ENCODE measurements around the gene LRRC8E.

Gene LRRC8E

GRCh38 chr19:7924241-7924640, 35.9 kb downstream of the LRRC8E start:
- Histone ChIP-seq H3K4me1 (ENCODE audit: control insufficient read depth in 1 of 2, insufficient read depth in 2 of 2, low read length in 2 of 2) (peaks cover 12 to 17% of the 10 kb centered on the region in 2 experiments), H3K18ac (ENCODE audit: low read length) (no peak overlapping the region), H3K14ac (ENCODE audit: low read length) (no peak overlapping the region), H3K4ac (ENCODE audit: low read depth, low read length) (no peak overlapping the region), H3K27ac (ENCODE audit: low read depth, low read length) (no peak overlapping the region), H3K23ac (ENCODE audit: low read length) (no peak overlapping the region), H3K27me3 (ENCODE audit: insufficient read depth, low read length) (no peaks in the 10 kb centered on the region), H4K12ac (ENCODE audit: low read depth, low read length) (no peak overlapping the region), H3K79me2 (ENCODE audit: control insufficient read depth, insufficient read depth, low read length, poor library complexity) (peaks cover 2% of the 10 kb centered on the region), H2AK5ac (ENCODE audit: low read length) (no peak overlapping the region), H4K8ac (ENCODE audit: low read depth, low read length) (no peak overlapping the region), H2BK12ac (ENCODE audit: low read length) (no peak overlapping the region), H3K9ac (ENCODE audit: low read length) (no peak overlapping the region), H3K9me3 (ENCODE audit: insufficient read depth, low read depth, low read length) (no peaks in the 10 kb centered on the region), H3K4me2 (ENCODE audit: low read length) (no peak overlapping the region), H2BK5ac (ENCODE audit: low read depth, low read length, poor library complexity) (no peak overlapping the region), H2BK120ac (ENCODE audit: insufficient read depth, low read length, poor library complexity) (no peak overlapping the region), H2AFZ (ENCODE audit: insufficient read depth, low read length, poor library complexity) (no peak overlapping the region), H3K79me1 (ENCODE audit: low read length) (peaks cover 4% of the 10 kb centered on the region), H3K4me3 (ENCODE audit: low read depth, low read length) (no peak overlapping the region), H4K91ac (ENCODE audit: low read depth, low read length) (no peak overlapping the region), H3K36me3 (ENCODE audit: control insufficient read depth in 1 of 2, insufficient read depth in 2 of 2, low read length in 2 of 2) (peaks cover 24 to 25% of the 10 kb centered on the region in 2 experiments)
- DNase-seq, result no peak
- no CpG with 5 or more reads among the region's 12 CpGs for WGBS (ENCODE audit: extremely low coverage, insufficient coverage, insufficient read length)

DNA sequence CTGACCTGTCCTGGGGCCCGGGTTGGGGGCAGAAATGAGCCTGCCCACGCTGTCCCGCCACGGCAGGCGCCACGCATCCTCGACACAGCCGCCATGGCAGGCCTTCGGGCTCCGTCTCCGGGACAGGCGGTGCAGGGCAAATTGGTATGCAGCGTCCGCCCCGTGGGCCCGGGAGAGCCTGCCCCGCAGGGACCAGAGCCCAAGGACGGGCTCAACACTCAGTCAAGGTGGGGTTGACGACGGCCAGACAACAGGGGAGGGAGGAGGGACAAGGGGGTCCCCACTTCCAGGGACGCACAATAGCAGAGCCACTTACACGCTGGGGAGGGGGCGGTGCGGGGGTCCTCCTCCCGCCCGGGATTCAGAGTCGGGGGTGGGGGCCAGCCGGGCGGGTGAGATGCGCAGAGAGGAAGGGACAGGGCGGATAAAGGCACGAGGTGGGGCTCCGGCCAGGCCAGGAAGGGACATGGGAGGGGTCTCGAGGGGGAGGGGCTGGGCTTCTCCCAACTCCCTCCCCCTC, 36.4 kb downstream of the LRRC8E start:
- no peak overlapping the region for H2BK12ac ChIP-seq (ENCODE audit: low read length)
- peaks cover 2% of the 10 kb centered on the region for H3K79me2 ChIP-seq (ENCODE audit: control insufficient read depth, insufficient read depth, low read length, poor library complexity)
- H3K4me3 ChIP-seq (ENCODE audit: low read depth, low read length), result no peak overlapping the region
- H2AK5ac ChIP-seq (ENCODE audit: low read length), result no peak overlapping the region
- H3K14ac ChIP-seq (ENCODE audit: low read length), result no peak overlapping the region
- H4K8ac ChIP-seq (ENCODE audit: low read depth, low read length), result peak overlapping the region; percentile 21
- no CpG with 5 or more reads among the region's 34 CpGs for WGBS (ENCODE audit: extremely low coverage, insufficient coverage, insufficient read length)
- H3K4me2 ChIP-seq (ENCODE audit: low read length), result peak overlapping the region; percentile 63
- H2BK5ac ChIP-seq (ENCODE audit: low read depth, low read length, poor library complexity), result no peak overlapping the region
- peaks cover 24 to 25% of the 10 kb centered on the region in 2 experiments for H3K36me3 ChIP-seq (ENCODE audit: control insufficient read depth in 1 of 2, insufficient read depth in 2 of 2, low read length in 2 of 2)
- no peak overlapping the region for H4K12ac ChIP-seq (ENCODE audit: low read depth, low read length)
- H2BK120ac ChIP-seq (ENCODE audit: insufficient read depth, low read length, poor library complexity), result no peak overlapping the region
- no peak overlapping the region for H3K4ac ChIP-seq (ENCODE audit: low read depth, low read length)
- peak overlapping the region; percentile 10 for H3K18ac ChIP-seq (ENCODE audit: low read length)
- no peak overlapping the region for H2AFZ ChIP-seq (ENCODE audit: insufficient read depth, low read length, poor library complexity)
- no peak overlapping the region for H3K27ac ChIP-seq (ENCODE audit: low read depth, low read length)
- H3K4me1 ChIP-seq (ENCODE audit: control insufficient read depth in 1 of 2, insufficient read depth in 2 of 2, low read length in 2 of 2), result peaks cover 10 to 17% of the 10 kb centered on the region in 2 experiments
- DNase-seq, result no peak
- peaks cover 4% of the 10 kb centered on the region for H3K79me1 ChIP-seq (ENCODE audit: low read length)
- no peak overlapping the region for H4K91ac ChIP-seq (ENCODE audit: low read depth, low read length)
- H3K23ac ChIP-seq (ENCODE audit: low read length), result no peak overlapping the region
- no peak overlapping the region for H3K9ac ChIP-seq (ENCODE audit: low read length)
- no peaks in the 10 kb centered on the region for H3K9me3 ChIP-seq (ENCODE audit: insufficient read depth, low read depth, low read length)
- H3K27me3 ChIP-seq (ENCODE audit: insufficient read depth, low read length), result no peaks in the 10 kb centered on the region

- Histone ChIP-seq H3K9ac (ENCODE audit: low read length) (peak overlapping the region; percentile 65), H3K9me3 (ENCODE audit: insufficient read depth, low read depth, low read length) (no peaks in the 10 kb centered on the region), H3K23ac (ENCODE audit: low read length) (no peak overlapping the region), H3K18ac (ENCODE audit: low read length) (peak overlapping the region; percentile 54), H2BK5ac (ENCODE audit: low read depth, low read length, poor library complexity) (no peak overlapping the region), H3K36me3 (ENCODE audit: control insufficient read depth in 1 of 2, insufficient read depth in 2 of 2, low read length in 2 of 2) (peaks cover 26% of the 10 kb centered on the region in 2 experiments), H3K4me1 (ENCODE audit: control insufficient read depth in 1 of 2, insufficient read depth in 2 of 2, low read length in 2 of 2) (peaks cover 8 to 15% of the 10 kb centered on the region in 2 experiments), H2AK5ac (ENCODE audit: low read length) (no peak overlapping the region), H2BK120ac (ENCODE audit: insufficient read depth, low read length, poor library complexity) (no peak overlapping the region), H4K12ac (ENCODE audit: low read depth, low read length) (no peak overlapping the region), H2AFZ (ENCODE audit: insufficient read depth, low read length, poor library complexity) (peak overlapping the region; percentile 40), H3K27ac (ENCODE audit: low read depth, low read length) (no peak overlapping the region), H3K4me3 (ENCODE audit: low read depth, low read length) (peak overlapping the region; percentile 72), H3K79me1 (ENCODE audit: low read length) (peaks cover 3% of the 10 kb centered on the region), H3K27me3 (ENCODE audit: insufficient read depth, low read length) (no peaks in the 10 kb centered on the region), H3K79me2 (ENCODE audit: control insufficient read depth, insufficient read depth, low read length, poor library complexity) (peaks cover under 1% of the 10 kb centered on the region), H3K14ac (ENCODE audit: low read length) (peak overlapping the region; percentile 14), H4K8ac (ENCODE audit: low read depth, low read length) (peak overlapping the region; percentile 12), H3K4me2 (ENCODE audit: low read length) (peak overlapping the region; percentile 63), H2BK12ac (ENCODE audit: low read length) (no peak overlapping the region), H4K91ac (ENCODE audit: low read depth, low read length) (no peak overlapping the region), H3K4ac (ENCODE audit: low read depth, low read length) (peak overlapping the region; percentile 18)
- DNase-seq, result peak; percentile 35 to 73
- no CpG with 5 or more reads among the region's 98 CpGs for WGBS (ENCODE audit: extremely low coverage, insufficient coverage, insufficient read length)
Observed at GRCh38 chr19:7925171-7925851, 37.0 kb downstream of the LRRC8E start.

- Histone ChIP-seq H3K23ac (ENCODE audit: low read length) (no peak within 1 kb of the TSS), H2BK5ac (ENCODE audit: low read depth, low read length, poor library complexity) (no peak within 1 kb of the TSS), H3K4me2 (ENCODE audit: low read length) (peak within 1 kb of the TSS; percentile 87), H3K9ac (ENCODE audit: low read length) (peak within 1 kb of the TSS; percentile 65), H3K9me3 (ENCODE audit: insufficient read depth, low read depth, low read length) (no peaks in the 10 kb centered on the region), H2AFZ (ENCODE audit: insufficient read depth, low read length, poor library complexity) (peak within 1 kb of the TSS; percentile 40), H3K27ac (ENCODE audit: low read depth, low read length) (no peak within 1 kb of the TSS), H3K79me1 (ENCODE audit: low read length) (peaks cover 2% of the 10 kb centered on the region), H4K12ac (ENCODE audit: low read depth, low read length) (peak within 1 kb of the TSS; percentile 33), H2BK12ac (ENCODE audit: low read length) (peak within 1 kb of the TSS; percentile 12), H4K8ac (ENCODE audit: low read depth, low read length) (peak within 1 kb of the TSS; percentile 79), H3K79me2 (ENCODE audit: control insufficient read depth, insufficient read depth, low read length, poor library complexity) (no peaks in the 10 kb centered on the region), H2BK120ac (ENCODE audit: insufficient read depth, low read length, poor library complexity) (no peak within 1 kb of the TSS), H3K4me3 (ENCODE audit: low read depth, low read length) (peak within 1 kb of the TSS; percentile 72), H3K4me1 (ENCODE audit: control insufficient read depth in 1 of 2, insufficient read depth in 2 of 2, low read length in 2 of 2) (peaks cover 8 to 11% of the 10 kb centered on the region in 2 experiments), H3K14ac (ENCODE audit: low read length) (peak within 1 kb of the TSS; percentile 49), H3K27me3 (ENCODE audit: insufficient read depth, low read length) (no peaks in the 10 kb centered on the region), H2AK5ac (ENCODE audit: low read length) (peak within 1 kb of the TSS; percentile 39), H4K91ac (ENCODE audit: low read depth, low read length) (peak within 1 kb of the TSS; percentile 79), H3K4ac (ENCODE audit: low read depth, low read length) (peak within 1 kb of the TSS; percentile 18), H3K36me3 (ENCODE audit: control insufficient read depth in 1 of 2, insufficient read depth in 2 of 2, low read length in 2 of 2) (peaks cover 33 to 34% of the 10 kb centered on the region in 2 experiments), H3K18ac (ENCODE audit: low read length) (peak within 1 kb of the TSS; percentile 54)
- peak in 1 of 2 donors; percentile 68 for DNase-seq
- WGBS (ENCODE audit: extremely low coverage, insufficient coverage, insufficient read length), result no CpG with 5 or more reads among the region's 65 CpGs
Observed at GRCh38 chr19:7926021-7926726, 37.9 kb downstream of the LRRC8E start, which contains the start of gene CTXN1. Gene CTXN1, minus strand, starts transcription at chr19:7926135. Its CDS starts 597 bp downstream, at chr19:7925538.

All from trophoblast cell (in vitro differentiated cells and primary cell).